NB4 (cell line): ENCODE measurements around the gene LCN15.

Source experiments
- DNase-seq: peaks from one replicate; pipeline ENCODE4 v3.0.0; 2010; ENCODE audit warnings: low read depth
- H3K4me3 ChIP-seq: one replicate; pipeline ENCODE4 v1.5.1; 2011; ENCODE audit warnings: mild to moderate bottlenecking, low read depth, low read length, moderate library complexity
- CTCF ChIP-seq: IDR thresholded peaks from one replicate; pipeline ENCODE4 v1.5.1; 2012; ENCODE audit warnings: low read depth, low read length
- MAX ChIP-seq: IDR thresholded peaks from 2 replicates; pipeline ENCODE4 v1.6.1; 2011; ENCODE audit warnings: low read depth, low read length
- MYC ChIP-seq: IDR thresholded peaks from 2 replicates; pipeline ENCODE4 v1.6.1; 2011; ENCODE audit warnings: low read depth, low read length
- POLR2A ChIP-seq: IDR thresholded peaks from 2 replicates; pipeline ENCODE4 v1.6.1; 2011; ENCODE audit warnings: mild to moderate bottlenecking; ENCODE audit not compliant: insufficient read length; ENCODE audit errors: extremely low read depth

The LCN15 gene

GRCh38 chr9:136722093-136722968 is 42.0 kb downstream of the LCN15 start:
- no peak for TF ChIP-seq MYC
- TF ChIP-seq MAX: no peak
- TF ChIP-seq CTCF: no peak
- no peak for TF ChIP-seq POLR2A
- no peak for DNase-seq
- H3K4me3 ChIP-seq: no peak overlapping the region

- DNase-seq: peak; percentile 45
- TF ChIP-seq MAX (no peak), POLR2A (no peak), CTCF (no peak), MYC (no peak)
- H3K4me3 ChIP-seq: no peak overlapping the region
These were observed 42.8 kb downstream of the LCN15 start for GRCh38 chr9:136721339-136722092.

GRCh38 chr9:136720898-136721338 is 43.4 kb downstream of the LCN15 start:
- no peak for DNase-seq
- no peak for TF ChIP-seq CTCF
- no peak for TF ChIP-seq MAX
- TF ChIP-seq POLR2A: no peak
- no peak for TF ChIP-seq MYC
- no peak overlapping the region for H3K4me3 ChIP-seq

GRCh38 chr9:136720251-136720897 is 43.9 kb downstream of the LCN15 start:
- DNase-seq: no peak
- no peak for TF ChIP-seq POLR2A
- TF ChIP-seq MAX: no peak
- TF ChIP-seq MYC: no peak
- no peak for TF ChIP-seq CTCF
- no peak overlapping the region for H3K4me3 ChIP-seq

- no peak for DNase-seq
- TF ChIP-seq POLR2A (no peak), MYC (no peak), MAX (no peak), CTCF (no peak)
- no peak overlapping the region for H3K4me3 ChIP-seq
These were observed 45.0 kb downstream of the LCN15 start for GRCh38 chr9:136719195-136719880.
